Peyer's patch (tissue), 4 donors: ENCODE measurements around the gene RNASE8. TPM values are rescaled to one million over a fixed set of nuclear protein-coding genes. Genes with fewer than 3 reads are reported as not detected.

Experiments used
- DNase-seq, 3 donors: peaks; one replicate each; pipeline ENCODE4 v3.0.0-alpha.2; 2017 to 2019
- H3K27ac ChIP-seq, 4 donors: fragments of 200-600 bp; sonication (generic); one replicate each; pipeline ENCODE4 v1.5.1; 2016 to 2019
- H3K27me3 ChIP-seq, 2 donors: fragments of 200-600 bp; sonication (generic); one replicate each; pipeline ENCODE4 v1.5.1; 2019
- H3K36me3 ChIP-seq, 3 donors: fragments of 200-600 bp; sonication (generic); one replicate each; pipeline ENCODE4 v1.5.1; 2016 to 2019
- H3K4me1 ChIP-seq, 4 donors: fragments of 200-600 bp; sonication (generic); one replicate each; pipeline ENCODE4 v1.5.1; 2016 to 2019
- H3K4me3 ChIP-seq, 4 donors: fragments of 200-600 bp; sonication (generic); 1 replicate in 3 of 4; 2 replicates in 1 of 4; pipeline ENCODE4 v1.5.1; 2016 to 2019; ENCODE audit warnings: mild to moderate bottlenecking in 1 of 4
- H3K9me3 ChIP-seq, 4 donors: fragments of 200-600 bp; sonication (generic); one replicate each; pipeline ENCODE4 v1.5.1; 2016 to 2019; ENCODE audit warnings: mild to moderate bottlenecking in 1 of 4
- CTCF ChIP-seq, 6 experiments: fragments of 450-650 bp in 4 of 6; fragments of 200-600 bp in 2 of 6; sonication (generic) in 1 of 6; IDR thresholded peaks; one replicate each; pipeline ENCODE4 v1.5.1; 2017 to 2019; ENCODE audit warnings: antibody characterized with exemption in 6 of 6, mild to moderate bottlenecking in 3 of 6, moderate library complexity in 1 of 6
- POLR2A ChIP-seq, 2 donors: fragments of 450-650 bp; IDR thresholded peaks; one replicate each; pipeline ENCODE4 v1.5.1; 2017; ENCODE audit warnings: antibody characterized with exemption in 2 of 2, mild to moderate bottlenecking in 2 of 2, moderate library complexity in 2 of 2
- total RNA-seq, 4 donors: library from RNA; depleted of rRNA; stranded (reverse); fragments of >200 nt; gene quantifications; one replicate each; pipeline ENCODE4 v1.1.0, GENCODE V29; 2016

The RNASE8 gene
- total RNA-seq, 4 donors from 2014 or later: not detected

GRCh38 chr14:21016413-21017190, 41.0 kb upstream of the RNASE8 start:
- H3K27me3 ChIP-seq: no peaks in the 10 kb centered on the region
- TF ChIP-seq CTCF (IDR thresholded peaks at IDR 0.05) (no peak), POLR2A (IDR thresholded peaks at IDR 0.05) (no peak)
- no peak overlapping the region for H3K27ac ChIP-seq
- no peaks in the 10 kb centered on the region for H3K4me1 ChIP-seq
- no peak overlapping the region for H3K4me3 ChIP-seq
- H3K9me3 ChIP-seq: no peaks in the 10 kb centered on the region
- no peak for DNase-seq
- peaks cover 0 to 49% (median 0%) of the 10 kb centered on the region in 3 donors for H3K36me3 ChIP-seq

- H3K27ac ChIP-seq: no peak overlapping the region
- H3K36me3 ChIP-seq: peaks cover 0 to 52% (median 0%) of the 10 kb centered on the region in 3 donors
- no peak overlapping the region for H3K4me3 ChIP-seq
- no peaks in the 10 kb centered on the region for H3K9me3 ChIP-seq
- no peaks in the 10 kb centered on the region for H3K27me3 ChIP-seq
- H3K4me1 ChIP-seq: no peaks in the 10 kb centered on the region
- no peak for TF ChIP-seq CTCF (IDR thresholded peaks at IDR 0.05)
- no peak for TF ChIP-seq POLR2A (IDR thresholded peaks at IDR 0.05)
- no peak for DNase-seq
Measured at GRCh38 chr14:21017528-21018245, 39.9 kb upstream of the RNASE8 start.

GRCh38 chr14:21018286-21018685, 39.3 kb upstream of the RNASE8 start:
- DNase-seq: no peak
- Histone ChIP-seq H3K4me3 (no peak overlapping the region), H3K4me1 (peaks cover 0 to 4% (median 0%) of the 10 kb centered on the region in 4 donors), H3K27me3 (no peaks in the 10 kb centered on the region), H3K27ac (no peak overlapping the region), H3K9me3 (no peaks in the 10 kb centered on the region), H3K36me3 (peaks cover 0 to 52% (median 0%) of the 10 kb centered on the region in 3 donors)
- no peak for TF ChIP-seq CTCF (IDR thresholded peaks at IDR 0.05)
- no peak for TF ChIP-seq POLR2A (IDR thresholded peaks at IDR 0.05)

GRCh38 chr14:21018781-21019180, 38.8 kb upstream of the RNASE8 start:
- TF ChIP-seq CTCF (IDR thresholded peaks at IDR 0.05): no peak
- no peak for TF ChIP-seq POLR2A (IDR thresholded peaks at IDR 0.05)
- Histone ChIP-seq H3K27ac (no peak overlapping the region), H3K36me3 (peaks cover 0 to 52% (median 0%) of the 10 kb centered on the region in 3 donors), H3K4me3 (no peak overlapping the region), H3K9me3 (no peaks in the 10 kb centered on the region), H3K27me3 (no peaks in the 10 kb centered on the region), H3K4me1 (peaks cover 0 to 9% (median 0%) of the 10 kb centered on the region in 4 donors)
- no peak for DNase-seq

GRCh38 chr14:21019366-21019765, 38.3 kb upstream of the RNASE8 start:
- H3K4me1 ChIP-seq: peaks cover 0 to 14% (median 0%) of the 10 kb centered on the region in 4 donors
- no peak overlapping the region for H3K4me3 ChIP-seq
- H3K9me3 ChIP-seq: no peaks in the 10 kb centered on the region
- TF ChIP-seq POLR2A (IDR thresholded peaks at IDR 0.05) (no peak), CTCF (IDR thresholded peaks at IDR 0.05) (no peak)
- no peak overlapping the region for H3K27ac ChIP-seq
- no peaks in the 10 kb centered on the region for H3K27me3 ChIP-seq
- DNase-seq: no peak
- H3K36me3 ChIP-seq: peaks cover 0 to 52% (median 0%) of the 10 kb centered on the region in 3 donors
